ENCODE results near the gene CAND2. TPM values are rescaled to one million over a fixed set of nuclear protein-coding genes. Genes with fewer than 3 reads are reported as not detected.

Gene CAND2
- total RNA-seq, 1 experiment from 2014 or later: 1.4 TPM

Other genes starting within 250 kb of the CAND2 start
- 40.2 and 43.2 TPM in 2 replicates for gene MKRN2, start 239.6 kb upstream of the CAND2 start, total RNA-seq (2014; rRNA removed; shearing (Covaris generic))
- 56.3 and 59.0 TPM in 2 replicates for gene RAF1, start 132.6 kb upstream of the CAND2 start, total RNA-seq (2014; rRNA removed; shearing (Covaris generic))
- gene TMEM40, start 37.4 kb upstream of the CAND2 start, total RNA-seq (2014; rRNA removed; shearing (Covaris generic)): not detected in 2 replicates
- 611 and 698 TPM in 2 replicates for gene RPL32, start 44.9 kb downstream of the CAND2 start, total RNA-seq (2014; rRNA removed; shearing (Covaris generic))